Epithelial cell of esophagus (primary cell): ENCODE measurements around the gene ATP8B2.
"Not testable (repeated sequence)": the region's sequence is repeated elsewhere in the genome, so short reads cannot be mapped to it uniquely, and the experiment has no call there.

Experiments used
- DNase-seq: peaks from one replicate; pipeline ENCODE4 v3.0.0; 2010; ENCODE audit warnings: low read depth
- H3K4me3 ChIP-seq: 2 replicates; pipeline ENCODE4 v1.5.1; 2011; ENCODE audit warnings: mild to moderate bottlenecking, low read length, control low read depth
- TF ChIP-seq, protein P1 (sequence below): IDR thresholded peaks from 2 replicates; pipeline ENCODE4 v1.5.1; 2011; ENCODE audit warnings: low read depth, mild to moderate bottlenecking, low read length, control low read depth, inconsistent platforms; ENCODE audit not compliant: insufficient read depth; ENCODE audit errors: missing control alignments

The ATP8B2 gene

DNA sequence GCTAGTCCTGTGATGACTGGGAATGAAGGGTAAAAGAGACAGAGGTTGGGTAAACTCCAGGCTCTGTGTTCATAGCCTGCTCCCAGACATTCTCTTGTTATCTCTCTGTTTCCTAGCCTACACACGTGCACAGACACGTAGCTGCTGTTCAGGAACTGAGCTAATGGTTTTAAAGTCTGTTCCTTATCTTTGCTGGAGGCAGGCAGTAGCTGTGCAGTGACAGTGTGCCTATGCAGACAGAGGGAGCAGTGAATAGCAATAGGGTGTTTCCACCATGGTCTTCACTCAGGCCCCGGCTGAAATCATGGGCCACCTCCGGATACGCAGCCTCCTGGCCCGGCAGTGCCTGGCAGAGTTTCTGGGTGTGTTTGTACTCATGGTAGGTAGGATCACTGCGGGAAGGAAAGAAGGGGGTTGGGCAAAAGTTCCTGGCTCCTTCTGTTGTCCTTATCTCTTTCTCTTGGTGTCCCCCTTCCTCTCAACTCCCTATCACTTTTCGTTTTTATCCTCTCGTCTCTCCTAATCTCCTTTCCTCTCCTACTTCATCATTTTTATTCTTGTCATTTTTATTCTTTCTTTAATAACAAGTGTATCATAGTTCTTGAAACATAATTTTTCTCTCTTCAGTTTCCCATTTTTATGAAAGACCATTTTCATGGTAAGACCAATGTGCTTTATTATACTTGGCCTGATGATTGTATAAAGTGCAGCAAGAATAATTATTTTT lies 4.3 kb upstream of the ATP8B2 start, which contains the start of gene AQP10:
Gene AQP10, plus strand, starts transcription at position 212 of the 727 bp plus-strand sequence. Its CDS starts 63 bp downstream, at position 275.
- DNase-seq = peak; percentile 82
- H3K4me3 ChIP-seq = no peak within 1 kb of the TSS
- TF ChIP-seq, protein P1, sequence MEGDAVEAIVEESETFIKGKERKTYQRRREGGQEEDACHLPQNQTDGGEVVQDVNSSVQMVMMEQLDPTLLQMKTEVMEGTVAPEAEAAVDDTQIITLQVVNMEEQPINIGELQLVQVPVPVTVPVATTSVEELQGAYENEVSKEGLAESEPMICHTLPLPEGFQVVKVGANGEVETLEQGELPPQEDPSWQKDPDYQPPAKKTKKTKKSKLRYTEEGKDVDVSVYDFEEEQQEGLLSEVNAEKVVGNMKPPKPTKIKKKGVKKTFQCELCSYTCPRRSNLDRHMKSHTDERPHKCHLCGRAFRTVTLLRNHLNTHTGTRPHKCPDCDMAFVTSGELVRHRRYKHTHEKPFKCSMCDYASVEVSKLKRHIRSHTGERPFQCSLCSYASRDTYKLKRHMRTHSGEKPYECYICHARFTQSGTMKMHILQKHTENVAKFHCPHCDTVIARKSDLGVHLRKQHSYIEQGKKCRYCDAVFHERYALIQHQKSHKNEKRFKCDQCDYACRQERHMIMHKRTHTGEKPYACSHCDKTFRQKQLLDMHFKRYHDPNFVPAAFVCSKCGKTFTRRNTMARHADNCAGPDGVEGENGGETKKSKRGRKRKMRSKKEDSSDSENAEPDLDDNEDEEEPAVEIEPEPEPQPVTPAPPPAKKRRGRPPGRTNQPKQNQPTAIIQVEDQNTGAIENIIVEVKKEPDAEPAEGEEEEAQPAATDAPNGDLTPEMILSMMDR = peak; percentile 20

DNA sequence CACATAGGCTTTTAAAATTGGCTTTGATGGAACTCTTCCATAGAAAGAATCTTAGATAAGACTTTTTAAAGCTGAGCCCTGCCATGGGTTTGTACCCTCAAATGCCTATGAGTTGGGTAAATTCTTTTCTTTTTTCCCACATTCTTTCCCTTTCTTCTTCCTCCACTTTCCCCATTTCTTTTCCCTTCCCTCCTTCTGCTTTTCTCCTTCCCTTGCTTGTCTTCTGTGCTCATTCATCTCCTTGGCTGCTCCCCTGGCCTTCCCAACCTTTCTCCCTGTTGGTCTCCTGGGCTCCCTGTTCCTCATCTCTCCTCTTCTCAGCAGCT lies 3.8 kb upstream of the ATP8B2 start:
- H3K4me3 ChIP-seq, DNase-seq: not testable (repeated sequence)

DNA sequence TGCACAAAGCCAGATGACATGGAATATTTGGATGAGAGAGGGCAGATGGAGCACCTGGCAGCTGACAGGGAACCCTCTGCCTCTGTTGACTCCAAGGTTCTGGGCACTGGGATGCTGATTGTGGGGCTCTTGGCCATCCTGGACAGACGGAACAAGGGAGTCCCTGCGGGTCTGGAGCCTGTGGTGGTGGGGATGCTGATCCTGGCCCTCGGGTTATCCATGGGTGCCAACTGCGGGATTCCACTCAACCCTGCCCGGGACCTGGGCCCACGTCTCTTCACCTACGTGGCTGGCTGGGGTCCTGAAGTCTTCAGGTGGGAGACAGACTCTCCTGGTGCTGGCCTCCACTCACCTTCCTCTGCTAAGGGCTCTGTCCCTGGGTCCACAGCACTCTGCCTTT lies 1.8 kb upstream of the ATP8B2 start:
- DNase-seq = no peak
- TF ChIP-seq, protein P1 = no peak
- H3K4me3 ChIP-seq = no peak overlapping the region

DNA sequence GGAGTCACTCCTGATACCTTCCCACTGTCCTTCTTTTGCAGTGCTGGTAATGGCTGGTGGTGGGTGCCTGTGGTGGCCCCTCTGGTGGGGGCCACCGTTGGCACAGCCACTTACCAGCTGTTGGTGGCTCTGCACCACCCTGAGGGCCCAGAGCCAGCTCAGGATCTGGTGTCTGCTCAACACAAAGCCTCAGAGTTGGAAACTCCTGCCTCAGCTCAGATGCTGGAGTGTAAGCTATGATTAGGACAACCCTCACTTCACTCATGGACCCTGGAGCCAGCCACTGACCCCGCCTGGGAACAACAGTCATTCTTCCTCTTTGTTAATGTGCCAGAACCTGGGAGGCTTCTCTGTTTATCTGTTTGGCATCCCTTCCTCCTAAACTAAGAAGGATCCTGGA lies 1.1 kb upstream of the ATP8B2 start:
- H3K4me3 ChIP-seq = no peak overlapping the region

DNA sequence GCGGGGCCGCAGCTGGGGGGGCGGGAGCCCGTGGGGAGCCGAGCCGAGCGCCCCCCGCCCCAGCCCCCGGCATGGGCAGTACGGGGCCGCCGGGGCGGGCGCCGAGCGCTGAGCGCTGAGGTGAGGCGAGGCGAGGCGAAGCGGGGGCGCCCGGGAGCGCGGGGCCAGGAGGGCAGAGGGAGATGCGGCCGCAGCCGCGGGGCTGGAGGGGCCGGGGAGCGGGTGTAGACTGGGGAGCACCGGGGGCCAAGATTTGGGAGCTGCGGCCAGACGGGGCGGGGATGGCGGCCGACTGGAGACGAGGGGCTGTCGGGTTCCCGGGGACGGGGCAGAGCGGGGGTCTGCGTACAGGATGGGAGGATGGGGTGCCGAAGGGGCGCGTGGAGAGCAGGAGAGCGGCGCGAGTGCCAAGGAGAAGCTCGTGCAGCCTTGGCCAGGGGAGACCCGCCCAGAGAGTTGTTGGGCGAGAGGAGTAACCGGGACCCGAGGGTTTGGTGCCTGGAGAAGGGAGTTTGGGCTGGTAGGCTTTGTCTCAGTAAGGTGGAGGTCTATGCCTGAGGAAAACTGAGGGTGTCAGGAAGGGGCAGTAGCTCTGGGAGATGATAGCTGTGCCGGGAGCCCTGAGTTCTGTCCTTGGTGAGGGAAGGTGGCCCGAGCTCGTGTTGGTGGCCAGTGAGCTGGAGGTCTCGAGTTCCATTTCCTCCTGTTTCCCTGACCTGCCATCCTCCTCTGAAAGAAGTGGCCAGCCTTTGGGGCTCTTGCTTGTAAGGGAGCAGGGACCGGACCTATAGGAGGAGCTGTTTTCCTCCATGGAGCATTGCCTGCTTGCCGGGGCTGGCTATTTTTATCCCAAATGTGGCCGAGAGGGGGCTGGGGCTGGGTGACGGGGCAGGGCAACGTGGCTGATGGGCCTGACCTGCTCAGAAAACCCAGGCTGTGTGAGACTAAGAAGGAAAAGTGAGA lies 539 bp downstream of the ATP8B2 start:
- TF ChIP-seq, protein P1 = peak; percentile 37
- DNase-seq = peak; percentile 51
- peak overlapping the region; percentile 28 for H3K4me3 ChIP-seq

More for the DNA sequence above, 1.1 kb upstream of the ATP8B2 start:
- no peak for DNase-seq
- TF ChIP-seq, protein P1 = no peak

DNA sequence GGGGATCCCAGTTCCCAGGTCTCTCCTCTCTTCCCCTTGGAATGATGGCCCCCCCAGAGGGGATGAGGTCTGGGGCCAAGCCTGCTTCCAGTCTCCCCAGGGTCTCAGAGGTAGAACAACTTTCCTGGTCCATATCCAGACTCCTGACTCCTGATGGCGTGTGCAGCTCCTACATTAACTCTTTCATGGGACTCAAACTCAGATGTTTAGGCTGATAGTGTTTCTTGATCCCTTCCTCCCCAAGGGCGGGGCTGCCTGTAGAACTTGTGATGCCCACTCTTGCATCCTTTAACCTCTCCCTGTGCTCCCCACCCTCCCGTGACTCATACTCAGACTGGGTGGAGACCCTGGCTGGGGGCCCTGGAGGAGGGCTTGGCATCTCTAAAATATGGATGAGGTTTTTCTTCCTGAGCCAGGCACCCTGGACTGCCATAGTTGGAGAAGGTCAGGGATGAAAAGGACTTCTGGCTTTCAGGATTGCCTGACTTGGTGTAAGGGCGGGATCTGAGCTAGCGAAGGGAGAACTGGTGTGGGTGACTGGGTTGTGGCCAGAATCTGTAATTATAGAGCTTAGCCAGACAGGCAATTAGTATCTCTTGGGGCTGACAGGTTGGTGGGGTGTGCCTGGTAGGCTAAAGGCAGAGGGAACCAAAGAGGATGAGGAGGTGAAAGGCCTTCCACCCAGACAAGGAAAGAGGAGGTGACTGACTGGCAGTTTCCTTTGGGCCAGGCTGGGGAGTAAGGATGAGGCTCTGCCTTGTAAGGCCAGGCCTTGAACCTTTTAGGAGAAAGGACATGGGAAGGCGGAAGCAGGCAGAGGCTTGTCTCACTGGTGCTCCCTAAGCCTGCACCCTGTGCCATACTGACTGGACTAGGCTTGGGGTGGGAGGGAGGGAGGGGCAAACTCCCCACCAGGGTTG lies 1.5 kb downstream of the ATP8B2 start:
- TF ChIP-seq, protein P1 = no peak
- DNase-seq = peak; percentile 29
- H3K4me3 ChIP-seq = no peak overlapping the region
